Measurements from ENCODE around the gene MFNG. TPM values are rescaled to one million over a fixed set of nuclear protein-coding genes. Genes with fewer than 3 reads are reported as not detected.

The MFNG gene
- total and polyA plus RNA-seq, 2 donors (not counting 1 experiment from before 2014, with no cell fraction given): 95.9 to 125 TPM

GRCh38 chr22:37459206-37459605 lies 27.0 kb downstream of the MFNG start:
- POLR2A ChIA-PET: interaction anchor here (0.7 kb wide), 2 partner anchors 14 to 194 kb away, joined by 12 to 19 read pairs; no protein-coding TSS in a partner anchor

More at GRCh38 chr22:37459206-37459605, 27.0 kb downstream of the MFNG start:
- H3K4me3 ChIP-seq (ENCODE audit: control extremely low read depth in 1 of 5, extremely low read depth in 1 of 5, insufficient read depth in 1 of 5, low read depth in 2 of 5, low read length in 4 of 5): no peak overlapping the region
- WGBS (ENCODE audit: insufficient coverage): 100% methylated on average over 1 of the region's 9 CpGs
- H3K27me3 ChIP-seq (replicated peaks in 1 of 4; ENCODE audit: control extremely low read depth in 1 of 4, control insufficient read depth in 3 of 4, insufficient read depth in 4 of 4, low read length in 3 of 4): no peaks in the 10 kb centered on the region
- H3K9me3 ChIP-seq (ENCODE audit: control extremely low read depth in 1 of 3, control insufficient read depth in 2 of 3, insufficient read depth in 1 of 3, low read length in 2 of 3): no peaks in the 10 kb centered on the region
- no peak overlapping the region for H3K27ac ChIP-seq (ENCODE audit: low read length in 2 of 2)
- no peaks in the 10 kb centered on the region for H3K27me3 Mint-ChIP-seq
- H3K4me2 ChIP-seq (replicated peaks; ENCODE audit: low read depth, low read length, poor library complexity, severe bottlenecking): no peak overlapping the region
- H3K4me1 ChIP-seq (ENCODE audit: control insufficient read depth in 2 of 2, insufficient read depth in 2 of 2, low read length in 2 of 2): no peaks in the 10 kb centered on the region
- H3K4me1 Mint-ChIP-seq: peaks cover 4% of the 10 kb centered on the region
- H4K20me1 ChIP-seq (ENCODE audit: control insufficient read depth, insufficient read depth, low read length, poor library complexity, severe bottlenecking): no peaks in the 10 kb centered on the region
- H3K79me2 ChIP-seq (ENCODE audit: control insufficient read depth, insufficient read depth, low read length): no peaks in the 10 kb centered on the region
- no peak overlapping the region for H3K9ac ChIP-seq (ENCODE audit: low read length)
- TF ChIP-seq CTCF (IDR thresholded peaks at IDR 0.05): no peak
- no peak for TF ChIP-seq EZH2 (IDR thresholded peaks at IDR 0.05; ENCODE audit: borderline replicate concordance, insufficient read depth, low read depth, low read length, poor library complexity, severe bottlenecking)
- no peak overlapping the region for H2AFZ ChIP-seq (ENCODE audit: insufficient read depth, low read depth, low read length, poor library complexity, severe bottlenecking)
- H3K9me3 Mint-ChIP-seq (ENCODE audit: insufficient read depth): no peaks in the 10 kb centered on the region
- ATAC-seq (ENCODE audit: low read depth) (no peak), DNase-seq (no peak)
- peaks cover 1 to 4% of the 10 kb centered on the region in 2 experiments for H3K36me3 ChIP-seq (replicated peaks in 1 of 2; ENCODE audit: control extremely low read depth in 1 of 2, control insufficient read depth in 1 of 2, extremely low read depth in 1 of 2, insufficient read depth in 2 of 2, low read length in 1 of 2)
- H3K27ac Mint-ChIP-seq: no peak overlapping the region
- CTCF ChIA-PET: interaction anchor here (0.6 to 5.2 kb wide), 19 partner anchors 10 to 914 kb away, joined by 3 to 62 read pairs (median 5); partner anchors contain the start of gene MFNG
- no peak overlapping the region for H3K4me3 Mint-ChIP-seq
- intact Hi-C loops (cut with micrococcal nuclease): no loop called here

All from B cell (primary cell).